GM19043 (cell line): ENCODE measurements around the gene LRRC37B.
"Not testable (repeated sequence)": the region's sequence is repeated elsewhere in the genome, so short reads cannot be mapped to it uniquely, and the experiment has no call there.

Source experiments
- ATAC-seq: cut with Tn5 transposase; IDR thresholded peaks from one replicate; pipeline ENCODE4 v1.9.1; 2021; ENCODE audit warnings: low read depth; ENCODE audit not compliant: unreplicated experiment

Gene LRRC37B

GRCh38 chr17:32084942-32085829 lies 78.0 kb downstream of the LRRC37B start:
- not testable (repeated sequence) for ATAC-seq

GRCh38 chr17:32086833-32087232 lies 79.7 kb downstream of the LRRC37B start:
- not testable (repeated sequence) for ATAC-seq

DNA sequence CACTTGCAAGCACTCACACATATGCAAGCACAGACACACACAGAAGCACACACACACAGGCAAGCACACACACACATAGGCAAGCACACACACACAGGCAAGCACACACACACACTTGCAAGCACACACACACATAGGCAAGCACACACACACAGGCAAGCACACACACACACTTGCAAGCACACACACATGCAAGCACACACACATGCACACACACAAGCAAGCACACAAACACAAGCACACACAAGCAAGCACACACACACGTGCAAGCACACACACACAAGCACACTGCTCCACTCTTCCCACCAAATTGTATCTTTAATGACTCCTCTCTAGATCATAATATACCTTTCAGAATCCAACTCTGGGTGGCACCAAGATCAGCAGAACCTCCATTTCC lies 84.9 kb downstream of the LRRC37B start:
- not testable (repeated sequence) for ATAC-seq

GRCh38 chr17:32099686-32100085 lies 92.5 kb downstream of the LRRC37B start:
- ATAC-seq: no peak

DNA sequence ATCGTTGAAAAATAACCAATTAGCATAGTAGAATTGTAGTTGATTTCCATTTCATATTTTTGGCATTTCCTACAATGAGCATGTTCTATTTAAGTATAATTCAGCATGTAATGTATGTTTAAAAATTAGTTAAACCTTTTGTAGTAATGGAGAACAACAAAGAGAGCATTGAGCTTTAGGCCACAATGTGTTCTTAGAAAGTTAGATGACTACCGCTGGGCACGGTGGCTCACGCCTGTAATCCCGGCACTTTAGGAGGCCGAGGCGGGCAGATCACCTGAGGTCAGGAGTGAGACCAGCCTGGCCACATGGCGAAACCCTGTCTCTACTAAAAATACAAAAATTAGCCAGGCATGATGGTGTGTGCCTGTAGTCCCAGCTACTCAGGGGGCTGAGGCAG lies 93.1 kb downstream of the LRRC37B start:
- not testable (repeated sequence) for ATAC-seq

DNA sequence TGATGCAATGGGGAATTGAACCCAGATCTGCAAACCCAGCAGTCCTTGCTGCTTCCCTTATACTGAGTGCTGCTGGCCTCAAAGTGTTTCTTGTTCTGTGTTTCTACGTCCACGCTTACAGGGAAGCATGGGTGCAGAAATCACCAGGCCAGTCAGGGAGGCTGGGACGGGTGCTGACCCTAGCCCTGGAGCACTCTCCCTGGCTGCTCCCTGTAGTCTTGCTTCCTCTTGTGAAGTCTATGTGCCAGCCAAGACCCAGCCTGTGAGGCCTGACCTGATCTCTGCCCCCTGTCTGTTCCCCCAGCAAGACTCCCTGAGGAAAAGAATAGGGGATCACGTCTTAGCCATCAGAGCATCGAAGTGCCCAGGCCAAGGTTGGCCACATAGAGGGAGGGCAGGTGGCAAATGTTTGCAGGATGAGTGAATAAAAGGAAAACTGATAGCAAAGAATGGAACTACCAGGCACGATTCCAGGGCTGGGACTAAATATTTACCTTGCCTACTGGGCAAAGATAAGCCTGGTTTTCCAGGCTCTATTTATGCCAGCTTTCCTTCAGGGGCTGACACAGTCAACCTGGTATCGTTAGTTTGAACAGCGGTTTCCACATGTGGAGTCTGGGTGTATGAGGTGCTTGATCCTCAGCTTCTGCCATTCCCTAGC lies 93.9 kb downstream of the LRRC37B start:
- no peak for ATAC-seq

DNA sequence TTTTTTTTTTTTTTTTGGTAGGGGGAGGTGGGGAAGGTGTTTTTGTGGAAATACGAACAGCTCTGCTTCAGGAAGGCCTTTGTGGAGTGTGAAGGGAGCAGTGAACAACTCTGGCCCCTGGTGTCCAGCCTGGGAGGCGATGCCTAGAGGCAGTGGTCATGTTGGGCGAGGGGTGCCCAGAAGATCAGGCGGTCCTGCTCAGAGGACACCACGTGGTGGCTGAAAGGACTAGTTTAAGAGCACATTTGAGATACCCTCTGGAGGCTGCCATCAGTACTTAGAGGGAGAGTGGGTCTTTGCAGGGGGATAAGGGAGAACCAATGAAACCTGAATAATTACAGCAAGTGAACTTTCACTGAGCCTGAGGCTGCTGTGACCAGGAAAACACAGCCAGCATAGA lies 95.0 kb downstream of the LRRC37B start:
- no peak for ATAC-seq

DNA sequence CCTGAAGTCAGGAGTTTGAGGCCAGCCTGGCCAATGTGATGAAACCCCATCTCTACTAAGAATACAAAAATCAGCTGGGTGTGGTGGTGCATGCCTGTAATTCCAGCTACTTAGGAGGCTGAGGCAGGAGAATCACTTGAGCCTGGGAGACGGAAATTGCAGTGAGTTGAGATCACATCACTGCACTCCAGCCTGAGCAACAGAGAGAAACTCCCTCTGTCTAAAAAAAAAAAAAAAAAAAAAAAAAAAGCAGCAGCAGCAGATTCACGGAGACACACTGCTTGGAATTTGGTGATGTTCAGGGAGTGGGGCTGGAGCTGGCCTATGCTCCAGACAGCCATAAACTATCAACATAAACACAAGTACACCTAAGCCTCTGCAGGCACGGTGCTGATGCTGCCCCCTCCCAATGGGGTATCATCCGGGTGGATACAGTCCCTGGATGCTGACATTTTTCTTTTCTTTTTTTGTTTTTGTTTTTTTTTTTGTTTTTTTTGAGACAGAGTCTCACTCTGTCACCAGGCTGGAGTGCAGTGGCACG lies 95.5 kb downstream of the LRRC37B start:
- ATAC-seq: no peak
